ENCODE results near the gene KCNMB2.

GRCh38 chr3:178849199-178849910, 313.1 kb downstream of the KCNMB2 start:
- TF ChIP-seq POLR2A (IDR thresholded peaks at IDR 0.05) (no peak), POLR2AphosphoS5 (IDR thresholded peaks at IDR 0.05) (no peak)

Measured in stomach (tissue), 4 donors.